ENCODE measurements around the gene ADAMTSL3.
"Not testable (repeated sequence)": the region's sequence is repeated elsewhere in the genome, so short reads cannot be mapped to it uniquely, and the experiment has no call there.

The ADAMTSL3 gene

GRCh38 chr15:83927704-83928391 lies 273.9 kb downstream of the ADAMTSL3 start:
- no peak for DNase-seq (ENCODE audit: low spot score)

GRCh38 chr15:83928392-83928734 lies 274.4 kb downstream of the ADAMTSL3 start:
- no peak for DNase-seq (ENCODE audit: low spot score)

- no peak for DNase-seq (ENCODE audit: low spot score)
These were observed 275.0 kb downstream of the ADAMTSL3 start for GRCh38 chr15:83928878-83929418.

GRCh38 chr15:83929619-83930018 lies 275.7 kb downstream of the ADAMTSL3 start:
- DNase-seq (ENCODE audit: low spot score) = no peak

GRCh38 chr15:83930392-83931212 lies 276.7 kb downstream of the ADAMTSL3 start:
- DNase-seq (ENCODE audit: low spot score) = no peak

GRCh38 chr15:83935774-83936173 lies 281.9 kb downstream of the ADAMTSL3 start:
- DNase-seq (ENCODE audit: low spot score) = no peak

GRCh38 chr15:83940136-83940535 lies 286.2 kb downstream of the ADAMTSL3 start:
- no peak for DNase-seq (ENCODE audit: low spot score)

GRCh38 chr15:83943043-83943442 lies 289.1 kb downstream of the ADAMTSL3 start:
- no peak for DNase-seq (ENCODE audit: low spot score)

GRCh38 chr15:83943849-83944404 lies 290.0 kb downstream of the ADAMTSL3 start:
- DNase-seq (ENCODE audit: low spot score) = no peak

- DNase-seq (ENCODE audit: low spot score) = no peak
These were observed 293.2 kb downstream of the ADAMTSL3 start for GRCh38 chr15:83947156-83947555.

GRCh38 chr15:83954506-83954905 lies 300.6 kb downstream of the ADAMTSL3 start:
- DNase-seq (ENCODE audit: low spot score) = no peak

GRCh38 chr15:83955806-83956265 lies 301.9 kb downstream of the ADAMTSL3 start:
- DNase-seq (ENCODE audit: low spot score) = no peak

GRCh38 chr15:83956887-83957286 lies 303.0 kb downstream of the ADAMTSL3 start:
- DNase-seq (ENCODE audit: low spot score) = no peak

GRCh38 chr15:83959477-83959876 lies 305.6 kb downstream of the ADAMTSL3 start:
- DNase-seq (ENCODE audit: low spot score) = no peak

GRCh38 chr15:83960192-83960829 lies 306.4 kb downstream of the ADAMTSL3 start:
- DNase-seq (ENCODE audit: low spot score) = no peak

- no peak for DNase-seq (ENCODE audit: low spot score)
These were observed 307.4 kb downstream of the ADAMTSL3 start for GRCh38 chr15:83961311-83961710.

GRCh38 chr15:83964967-83965366 lies 311.0 kb downstream of the ADAMTSL3 start:
- not testable (repeated sequence) for DNase-seq (ENCODE audit: low spot score)

GRCh38 chr15:83970295-83970890 lies 316.5 kb downstream of the ADAMTSL3 start:
- DNase-seq (ENCODE audit: low spot score) = no peak

GRCh38 chr15:83971992-83972391 lies 318.1 kb downstream of the ADAMTSL3 start:
- no peak for DNase-seq (ENCODE audit: low spot score)

- DNase-seq (ENCODE audit: low spot score) = no peak
These were observed 319.9 kb downstream of the ADAMTSL3 start for GRCh38 chr15:83973816-83974215.

GRCh38 chr15:83977992-83978391 lies 324.1 kb downstream of the ADAMTSL3 start:
- no peak for DNase-seq (ENCODE audit: low spot score)

GRCh38 chr15:83978588-83978987 lies 324.7 kb downstream of the ADAMTSL3 start:
- DNase-seq (ENCODE audit: low spot score) = no peak

Measured in CD4-positive, alpha-beta T cell treated with Interleukin-6 at 100 ng/mL for 8 hours (primary cell).